Tibial nerve (tissue), 3 donors: ENCODE data around the gene SNX25.

ENCODE experiments used
- POLR2A ChIP-seq, 2 donors: fragments of 450-650 bp; IDR thresholded peaks; one replicate each; pipeline ENCODE4 v1.6.1; 2017; ENCODE audit warnings: antibody characterized with exemption in 2 of 2, mild to moderate bottlenecking in 2 of 2, moderate library complexity in 2 of 2
- TF ChIP-seq, protein P1 (sequence below), 5 experiments: fragments of 200-600 bp in 3 of 5; fragments of 450-650 bp in 2 of 5; sonication (generic) in 3 of 5; IDR thresholded peaks; one replicate each; pipeline ENCODE4 v1.5.1; 2016 to 2019; ENCODE audit warnings: antibody characterized with exemption in 5 of 5, mild to moderate bottlenecking in 3 of 5, moderate library complexity in 2 of 5

DNA sequence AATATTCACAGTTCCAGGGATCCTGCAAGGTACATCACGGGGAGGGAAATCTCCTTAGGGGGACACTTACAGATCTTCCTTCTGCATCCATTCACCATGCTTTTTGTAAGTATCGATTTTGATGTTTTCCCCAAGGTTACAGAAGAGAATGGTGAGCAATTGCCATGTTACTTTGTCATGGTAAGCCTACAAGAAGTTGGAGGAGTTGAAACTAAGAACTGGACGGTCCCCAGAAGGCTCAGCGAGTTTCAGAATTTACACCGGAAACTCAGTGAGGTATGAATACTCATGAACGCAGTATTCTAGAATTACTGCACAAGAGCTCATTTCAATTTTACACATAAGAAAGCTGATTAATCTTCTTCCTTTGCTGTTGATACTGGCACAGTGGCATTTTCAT lies 132.4 kb downstream of the SNX25 start:
- TF ChIP-seq, protein P1, sequence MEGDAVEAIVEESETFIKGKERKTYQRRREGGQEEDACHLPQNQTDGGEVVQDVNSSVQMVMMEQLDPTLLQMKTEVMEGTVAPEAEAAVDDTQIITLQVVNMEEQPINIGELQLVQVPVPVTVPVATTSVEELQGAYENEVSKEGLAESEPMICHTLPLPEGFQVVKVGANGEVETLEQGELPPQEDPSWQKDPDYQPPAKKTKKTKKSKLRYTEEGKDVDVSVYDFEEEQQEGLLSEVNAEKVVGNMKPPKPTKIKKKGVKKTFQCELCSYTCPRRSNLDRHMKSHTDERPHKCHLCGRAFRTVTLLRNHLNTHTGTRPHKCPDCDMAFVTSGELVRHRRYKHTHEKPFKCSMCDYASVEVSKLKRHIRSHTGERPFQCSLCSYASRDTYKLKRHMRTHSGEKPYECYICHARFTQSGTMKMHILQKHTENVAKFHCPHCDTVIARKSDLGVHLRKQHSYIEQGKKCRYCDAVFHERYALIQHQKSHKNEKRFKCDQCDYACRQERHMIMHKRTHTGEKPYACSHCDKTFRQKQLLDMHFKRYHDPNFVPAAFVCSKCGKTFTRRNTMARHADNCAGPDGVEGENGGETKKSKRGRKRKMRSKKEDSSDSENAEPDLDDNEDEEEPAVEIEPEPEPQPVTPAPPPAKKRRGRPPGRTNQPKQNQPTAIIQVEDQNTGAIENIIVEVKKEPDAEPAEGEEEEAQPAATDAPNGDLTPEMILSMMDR (IDR thresholded peaks at IDR 0.05) = no peak
- no peak for TF ChIP-seq POLR2A (IDR thresholded peaks at IDR 0.05)
